GM21786 (cell line): ENCODE results near the gene FABP6.

Experiments used
- ATAC-seq: cut with Tn5 transposase; IDR thresholded peaks from one replicate; pipeline ENCODE4 v1.9.1; 2021; ENCODE audit not compliant: unreplicated experiment

The FABP6 gene

GRCh38 chr5:160287378-160288051, 58.2 kb downstream of the FABP6 start:
- no peak for ATAC-seq
